C4-2B (cell line): ENCODE data around the gene PAFAH1B2.

ENCODE experiments used
- CTCF ChIP-seq: fragments of 450-650 bp; conservative IDR thresholded peaks from 2 replicates; pipeline ENCODE4 v1.5.1; 2017; ENCODE audit warnings: mild to moderate bottlenecking
- ZFX ChIP-seq: fragments of 450-650 bp; IDR thresholded peaks from 2 replicates; pipeline ENCODE4 v1.6.1; 2017

- no peak for TF ChIP-seq CTCF
- TF ChIP-seq ZFX = no peak
Measured at GRCh38 chr11:117191680-117192400, 47.8 kb downstream of the PAFAH1B2 start.
